Ishikawa (cell line): ENCODE measurements around the gene NXT1.

Experiments
- CEBPB ChIP-seq: IDR thresholded peaks from 2 replicates; pipeline ENCODE4 v1.6.1; 2012
- CREB1 ChIP-seq: IDR thresholded peaks from 2 replicates; pipeline ENCODE4 v1.6.1; 2012; ENCODE audit warnings: low read depth
- EGR1 ChIP-seq: IDR thresholded peaks from 2 replicates; pipeline ENCODE4 v1.6.1; 2012
- EP300 ChIP-seq: IDR thresholded peaks from 2 replicates; pipeline ENCODE4 v1.6.1; 2012; ENCODE audit warnings: borderline replicate concordance
- FOXM1 ChIP-seq: IDR thresholded peaks from 2 replicates; pipeline ENCODE4 v1.6.1; 2012; ENCODE audit warnings: low read depth, borderline replicate concordance
- NFIC ChIP-seq: IDR thresholded peaks from 2 replicates; pipeline ENCODE4 v1.6.1; 2012
- RAD21 ChIP-seq: IDR thresholded peaks from 2 replicates; pipeline ENCODE4 v1.6.1; 2012; ENCODE audit warnings: low read depth
- REST ChIP-seq: IDR thresholded peaks from 2 replicates; pipeline ENCODE4 v1.6.1; 2012; ENCODE audit warnings: low read depth, mild to moderate bottlenecking
- TAF1 ChIP-seq: IDR thresholded peaks from 2 replicates; pipeline ENCODE4 v1.6.1; 2012; ENCODE audit warnings: low read depth, mild to moderate bottlenecking
- TCF12 ChIP-seq: IDR thresholded peaks from 2 replicates; pipeline ENCODE4 v1.6.1; 2012; ENCODE audit warnings: low read depth
- TEAD4 ChIP-seq: IDR thresholded peaks from 2 replicates; pipeline ENCODE4 v1.6.1; 2012
- YY1 ChIP-seq: IDR thresholded peaks from 2 replicates; pipeline ENCODE4 v1.6.1; 2012; ENCODE audit warnings: low read depth
- ZBTB7A ChIP-seq: IDR thresholded peaks from 2 replicates; pipeline ENCODE4 v1.6.1; 2012; ENCODE audit warnings: low read depth
- TF ChIP-seq, protein P1 (sequence below): IDR thresholded peaks from 2 replicates; pipeline ENCODE4 v1.6.1; 2012
- TF ChIP-seq, protein P2 (sequence below): IDR thresholded peaks from 2 replicates; pipeline ENCODE4 v1.6.1; 2012

Gene NXT1

GRCh38 chr20:23390091-23390774 lies 39.6 kb downstream of the NXT1 start:
- TF ChIP-seq, protein P1, sequence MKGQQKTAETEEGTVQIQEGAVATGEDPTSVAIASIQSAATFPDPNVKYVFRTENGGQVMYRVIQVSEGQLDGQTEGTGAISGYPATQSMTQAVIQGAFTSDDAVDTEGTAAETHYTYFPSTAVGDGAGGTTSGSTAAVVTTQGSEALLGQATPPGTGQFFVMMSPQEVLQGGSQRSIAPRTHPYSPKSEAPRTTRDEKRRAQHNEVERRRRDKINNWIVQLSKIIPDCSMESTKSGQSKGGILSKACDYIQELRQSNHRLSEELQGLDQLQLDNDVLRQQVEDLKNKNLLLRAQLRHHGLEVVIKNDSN = no peak
- TF ChIP-seq TAF1 (no peak), REST (no peak), NFIC (no peak), TCF12 (no peak), YY1 (no peak), CEBPB (no peak), ZBTB7A (no peak), EP300 (no peak), EGR1 (no peak), FOXM1 (no peak)

DNA sequence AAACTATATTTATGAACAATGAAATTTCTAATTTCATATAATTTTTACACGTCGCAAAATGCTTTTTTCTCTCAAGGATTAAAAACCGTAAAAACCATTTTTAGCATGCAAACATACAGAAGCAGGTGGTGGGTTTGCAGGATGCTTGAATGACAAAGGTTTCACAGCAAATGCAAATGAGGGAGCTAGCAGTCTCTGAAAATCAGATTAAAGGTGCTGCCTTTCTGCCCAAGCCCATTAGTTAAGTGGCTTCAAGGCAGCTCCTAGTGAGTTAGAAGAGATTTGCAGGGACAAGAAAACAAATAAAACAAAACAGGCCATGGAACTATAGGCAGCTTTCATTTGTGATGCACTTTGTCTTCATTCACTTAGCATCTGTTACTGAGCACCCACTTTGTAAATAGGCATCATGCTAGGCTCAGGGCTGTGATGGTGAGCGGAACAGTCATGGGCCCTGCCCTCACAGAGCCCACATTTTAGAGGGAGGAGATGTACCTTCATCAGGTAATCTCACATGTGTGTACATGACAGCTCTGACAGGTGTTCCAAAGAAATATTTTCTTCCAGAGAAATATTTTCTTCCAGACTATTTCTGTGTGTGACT lies 41.2 kb downstream of the NXT1 start:
- TF ChIP-seq RAD21 (no peak), FOXM1 (no peak), CREB1 (no peak), NFIC (no peak), CEBPB (no peak), ZBTB7A (no peak), TEAD4 (no peak), EP300 (no peak), TCF12 (no peak), YY1 (no peak), TAF1 (no peak), REST (no peak), EGR1 (no peak)
- TF ChIP-seq, protein P2, sequence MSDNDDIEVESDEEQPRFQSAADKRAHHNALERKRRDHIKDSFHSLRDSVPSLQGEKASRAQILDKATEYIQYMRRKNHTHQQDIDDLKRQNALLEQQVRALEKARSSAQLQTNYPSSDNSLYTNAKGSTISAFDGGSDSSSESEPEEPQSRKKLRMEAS = no peak
- TF ChIP-seq, protein P1 = no peak

DNA sequence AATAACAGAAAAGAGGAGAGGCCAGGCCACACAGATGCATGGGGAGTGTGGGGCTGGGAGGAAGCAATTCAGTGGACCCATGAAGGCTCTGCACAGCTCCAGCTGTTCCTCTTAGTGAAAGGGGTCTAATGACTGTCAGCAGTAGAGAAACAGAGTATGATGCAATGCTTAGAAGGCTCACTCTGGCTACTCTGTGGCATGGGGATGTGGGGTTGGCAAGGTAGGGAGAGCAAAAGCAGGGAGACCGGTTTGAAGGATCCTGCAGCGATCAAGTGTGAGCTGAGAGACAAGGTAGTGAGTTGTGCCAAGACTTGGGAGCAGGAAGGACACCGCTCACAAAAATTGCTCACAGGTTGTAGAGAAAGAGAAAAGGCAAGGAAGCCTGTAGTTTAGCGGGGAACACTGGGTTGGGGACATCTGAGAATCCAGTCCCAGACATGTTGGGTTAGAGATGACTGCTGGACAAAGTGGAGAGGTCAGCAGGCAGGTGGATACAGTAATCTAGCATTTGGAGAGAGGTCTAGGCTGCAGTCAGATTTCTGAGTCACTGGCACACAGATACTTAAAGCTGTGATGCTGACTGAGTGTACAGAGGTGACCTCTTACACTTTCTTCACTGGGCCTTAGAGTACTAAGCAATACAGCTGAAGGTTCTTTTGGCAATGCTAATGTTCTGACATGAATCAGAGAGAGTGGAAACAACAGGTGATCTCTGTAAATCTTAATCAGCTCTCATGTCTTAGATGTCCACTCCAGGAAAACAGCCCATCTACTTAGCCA lies 43.6 kb downstream of the NXT1 start:
- no peak for TF ChIP-seq EGR1
- no peak for TF ChIP-seq TAF1
- TF ChIP-seq EP300 = no peak
- TF ChIP-seq ZBTB7A = no peak
- no peak for TF ChIP-seq CEBPB
- no peak for TF ChIP-seq YY1
- no peak for TF ChIP-seq CREB1
- TF ChIP-seq, protein P2 = no peak

DNA sequence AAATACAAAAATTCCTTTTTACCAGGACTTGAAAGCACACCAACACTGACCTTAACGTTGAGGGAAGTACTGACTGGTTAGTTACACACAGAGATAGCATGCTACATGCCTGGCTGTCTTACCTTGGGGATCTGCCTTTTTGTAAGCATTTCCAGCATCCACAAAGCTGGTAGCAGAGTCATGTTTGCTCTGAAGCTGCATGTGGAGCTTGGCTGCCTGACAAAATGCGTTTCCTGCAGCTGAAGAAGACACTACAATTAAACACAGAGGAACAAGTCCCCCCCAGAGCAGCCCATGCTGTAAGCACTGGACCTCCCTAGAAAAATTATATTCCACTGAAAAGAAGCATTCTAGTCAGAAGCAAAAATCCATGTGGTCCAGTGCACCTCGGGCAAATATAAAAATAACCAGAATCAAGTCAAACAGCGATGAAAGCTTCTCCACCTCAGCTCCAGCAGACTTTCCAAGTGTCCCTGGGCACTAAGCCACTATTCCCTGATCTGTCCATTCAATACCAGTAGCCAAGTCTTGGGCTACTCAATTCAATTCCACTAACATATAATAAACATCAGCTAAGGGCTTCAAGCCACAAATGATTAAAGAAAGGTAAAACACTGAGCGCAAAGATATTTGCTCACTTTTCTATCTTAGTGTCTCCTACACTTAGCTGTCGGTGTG lies 46.5 kb downstream of the NXT1 start:
- TF ChIP-seq YY1 (no peak), TEAD4 (no peak), RAD21 (no peak), CREB1 (no peak), TCF12 (no peak), TAF1 (no peak), EGR1 (no peak)

DNA sequence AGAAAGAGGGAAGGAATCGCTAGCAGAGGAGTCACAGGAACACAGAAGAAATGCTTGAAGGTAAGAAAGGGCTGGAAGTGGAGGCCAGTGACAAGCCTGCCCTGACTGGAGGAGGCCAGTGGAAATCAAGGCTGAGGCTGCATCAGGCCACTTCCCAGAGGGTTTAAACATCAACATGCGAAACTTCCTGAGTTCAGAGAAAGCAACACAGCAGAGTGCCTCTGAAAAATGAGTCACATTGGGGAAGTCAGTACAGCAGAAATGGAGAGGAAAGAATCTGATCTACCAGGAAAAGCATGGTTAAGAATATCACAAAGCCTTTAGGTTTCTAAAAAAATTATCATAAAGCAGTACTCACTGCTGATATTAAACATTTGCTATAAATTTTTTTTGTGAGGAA lies 47.4 kb downstream of the NXT1 start:
- no peak for TF ChIP-seq TCF12
- no peak for TF ChIP-seq EP300
- TF ChIP-seq, protein P1 = no peak
- TF ChIP-seq TEAD4 = no peak
- no peak for TF ChIP-seq CEBPB
- TF ChIP-seq EGR1 = no peak
- TF ChIP-seq YY1 = no peak
